ENCODE results near the gene MCTP2. TPM values are rescaled to one million over a fixed set of nuclear protein-coding genes. Genes with fewer than 3 reads are reported as not detected.
A peak's percentile ranks its signal among the peaks of the same experiment; 100 is the strongest.

The MCTP2 gene
- polyA plus RNA-seq, 4 donors = 4.1 to 11.7 (median 5.6) TPM

- no peaks in the 10 kb centered on the region for H3K27me3 ChIP-seq (ENCODE audit: control insufficient read depth in 3 of 3, insufficient read depth in 3 of 3, low read length in 3 of 3)
- no peak for FAIRE-seq
- WGBS, 3 donors = 57 to 68% (median 58%) methylated on average over 2 of the region's 2 CpGs
- H3K4me1 ChIP-seq (ENCODE audit: control insufficient read depth in 3 of 3, insufficient read depth in 2 of 3, low read depth in 1 of 3, low read length in 2 of 3) = no peaks in the 10 kb centered on the region
- H3K36me3 ChIP-seq (ENCODE audit: control insufficient read depth in 3 of 3, insufficient read depth in 2 of 3, low read depth in 1 of 3, low read length in 3 of 3) = peaks cover 0 to 11% (median 3%) of the 10 kb centered on the region in 3 donors
- no peak overlapping the region for H3K4me3 ChIP-seq (ENCODE audit: low read depth in 1 of 3, low read length in 3 of 3)
- no peaks in the 10 kb centered on the region for H3K9me3 ChIP-seq (ENCODE audit: control insufficient read depth in 2 of 2, insufficient read depth in 1 of 2, low read depth in 1 of 2, low read length in 1 of 2)
- no peak overlapping the region for H3K27ac ChIP-seq (ENCODE audit: low read depth in 1 of 3, low read length in 2 of 3)
- no peak for DNase-seq
Observed at GRCh38 chr15:94348084-94348483, 116.7 kb downstream of the MCTP2 start.

- 97 to 100% (median 97%) methylated on average over 1 of the region's 1 CpG for WGBS, 3 donors
- Histone ChIP-seq H3K36me3 (ENCODE audit: control insufficient read depth in 3 of 3, insufficient read depth in 2 of 3, low read depth in 1 of 3, low read length in 3 of 3) (peaks cover 0 to 9% (median 3%) of the 10 kb centered on the region in 3 donors), H3K27ac (ENCODE audit: low read depth in 1 of 3, low read length in 2 of 3) (no peak overlapping the region), H3K9me3 (ENCODE audit: control insufficient read depth in 2 of 2, insufficient read depth in 1 of 2, low read depth in 1 of 2, low read length in 1 of 2) (no peaks in the 10 kb centered on the region), H3K27me3 (ENCODE audit: control insufficient read depth in 3 of 3, insufficient read depth in 3 of 3, low read length in 3 of 3) (no peaks in the 10 kb centered on the region), H3K4me1 (ENCODE audit: control insufficient read depth in 3 of 3, insufficient read depth in 2 of 3, low read depth in 1 of 3, low read length in 2 of 3) (no peaks in the 10 kb centered on the region), H3K4me3 (ENCODE audit: low read depth in 1 of 3, low read length in 3 of 3) (no peak overlapping the region)
- FAIRE-seq = no peak
- no peak for DNase-seq
Observed at GRCh38 chr15:94351031-94351535, 119.7 kb downstream of the MCTP2 start.

- Histone ChIP-seq H3K4me3 (ENCODE audit: low read depth in 1 of 3, low read length in 3 of 3) (no peak overlapping the region), H3K4me1 (ENCODE audit: control insufficient read depth in 3 of 3, insufficient read depth in 2 of 3, low read depth in 1 of 3, low read length in 2 of 3) (no peaks in the 10 kb centered on the region), H3K36me3 (ENCODE audit: control insufficient read depth in 3 of 3, insufficient read depth in 2 of 3, low read depth in 1 of 3, low read length in 3 of 3) (peaks cover 0 to 9% (median 3%) of the 10 kb centered on the region in 3 donors), H3K9me3 (ENCODE audit: control insufficient read depth in 2 of 2, insufficient read depth in 1 of 2, low read depth in 1 of 2, low read length in 1 of 2) (no peaks in the 10 kb centered on the region), H3K27me3 (ENCODE audit: control insufficient read depth in 3 of 3, insufficient read depth in 3 of 3, low read length in 3 of 3) (no peaks in the 10 kb centered on the region), H3K27ac (ENCODE audit: low read depth in 1 of 3, low read length in 2 of 3) (no peak overlapping the region)
- no peak for FAIRE-seq
- WGBS, 3 donors = 77 to 87% (median 81%) methylated on average over 11 of the region's 11 CpGs
- peak; percentile 5 to 7 for DNase-seq
Observed at GRCh38 chr15:94352636-94353487, 121.5 kb downstream of the MCTP2 start.

- Histone ChIP-seq H3K27me3 (ENCODE audit: control insufficient read depth in 3 of 3, insufficient read depth in 3 of 3, low read length in 3 of 3) (no peaks in the 10 kb centered on the region), H3K36me3 (ENCODE audit: control insufficient read depth in 3 of 3, insufficient read depth in 2 of 3, low read depth in 1 of 3, low read length in 3 of 3) (peaks cover 0 to 7% (median 4%) of the 10 kb centered on the region in 3 donors), H3K9me3 (ENCODE audit: control insufficient read depth in 2 of 2, insufficient read depth in 1 of 2, low read depth in 1 of 2, low read length in 1 of 2) (no peaks in the 10 kb centered on the region), H3K4me1 (ENCODE audit: control insufficient read depth in 3 of 3, insufficient read depth in 2 of 3, low read depth in 1 of 3, low read length in 2 of 3) (no peaks in the 10 kb centered on the region), H3K27ac (ENCODE audit: low read depth in 1 of 3, low read length in 2 of 3) (no peak overlapping the region), H3K4me3 (ENCODE audit: low read depth in 1 of 3, low read length in 3 of 3) (no peak overlapping the region)
- 78 to 97% (median 91%) methylated on average over 3 of the region's 3 CpGs for WGBS, 3 donors
- FAIRE-seq (no peak), DNase-seq (no peak)
Observed at GRCh38 chr15:94353488-94353820, 122.1 kb downstream of the MCTP2 start.

GRCh38 chr15:94354655-94355054 is 123.3 kb downstream of the MCTP2 start:
- Histone ChIP-seq H3K27me3 (ENCODE audit: control insufficient read depth in 3 of 3, insufficient read depth in 3 of 3, low read length in 3 of 3) (no peaks in the 10 kb centered on the region), H3K4me1 (ENCODE audit: control insufficient read depth in 3 of 3, insufficient read depth in 2 of 3, low read depth in 1 of 3, low read length in 2 of 3) (no peaks in the 10 kb centered on the region), H3K27ac (ENCODE audit: low read depth in 1 of 3, low read length in 2 of 3) (no peak overlapping the region), H3K9me3 (ENCODE audit: control insufficient read depth in 2 of 2, insufficient read depth in 1 of 2, low read depth in 1 of 2, low read length in 1 of 2) (no peaks in the 10 kb centered on the region), H3K4me3 (ENCODE audit: low read depth in 1 of 3, low read length in 3 of 3) (no peak overlapping the region), H3K36me3 (ENCODE audit: control insufficient read depth in 3 of 3, insufficient read depth in 2 of 3, low read depth in 1 of 3, low read length in 3 of 3) (peaks cover 0 to 8% (median 7%) of the 10 kb centered on the region in 3 donors)
- 96 to 99% (median 98%) methylated on average over 9 of the region's 9 CpGs for WGBS, 3 donors
- no peak for DNase-seq
- no peak for FAIRE-seq

GRCh38 chr15:94359716-94360115 is 128.4 kb downstream of the MCTP2 start:
- Histone ChIP-seq H3K4me1 (ENCODE audit: control insufficient read depth in 3 of 3, insufficient read depth in 2 of 3, low read depth in 1 of 3, low read length in 2 of 3) (no peaks in the 10 kb centered on the region), H3K9me3 (ENCODE audit: control insufficient read depth in 2 of 2, insufficient read depth in 1 of 2, low read depth in 1 of 2, low read length in 1 of 2) (no peaks in the 10 kb centered on the region), H3K36me3 (ENCODE audit: control insufficient read depth in 3 of 3, insufficient read depth in 2 of 3, low read depth in 1 of 3, low read length in 3 of 3) (peaks cover 0 to 8% (median 4%) of the 10 kb centered on the region in 3 donors), H3K27ac (ENCODE audit: low read depth in 1 of 3, low read length in 2 of 3) (no peak overlapping the region), H3K27me3 (ENCODE audit: control insufficient read depth in 3 of 3, insufficient read depth in 3 of 3, low read length in 3 of 3) (no peaks in the 10 kb centered on the region), H3K4me3 (ENCODE audit: low read depth in 1 of 3, low read length in 3 of 3) (no peak overlapping the region)
- FAIRE-seq = no peak
- no peak for DNase-seq
- 95 to 97% (median 97%) methylated on average over 3 of the region's 3 CpGs for WGBS, 3 donors

- Histone ChIP-seq H3K27me3 (ENCODE audit: control insufficient read depth in 3 of 3, insufficient read depth in 3 of 3, low read length in 3 of 3) (no peaks in the 10 kb centered on the region), H3K4me3 (ENCODE audit: low read depth in 1 of 3, low read length in 3 of 3) (no peak overlapping the region), H3K36me3 (ENCODE audit: control insufficient read depth in 3 of 3, insufficient read depth in 2 of 3, low read depth in 1 of 3, low read length in 3 of 3) (peaks cover 0 to 8% (median 4%) of the 10 kb centered on the region in 3 donors), H3K4me1 (ENCODE audit: control insufficient read depth in 3 of 3, insufficient read depth in 2 of 3, low read depth in 1 of 3, low read length in 2 of 3) (no peaks in the 10 kb centered on the region), H3K9me3 (ENCODE audit: control insufficient read depth in 2 of 2, insufficient read depth in 1 of 2, low read depth in 1 of 2, low read length in 1 of 2) (no peaks in the 10 kb centered on the region), H3K27ac (ENCODE audit: low read depth in 1 of 3, low read length in 2 of 3) (no peak overlapping the region)
- FAIRE-seq (no peak), DNase-seq (no peak)
- 87 to 91% (median 90%) methylated on average over 7 of the region's 7 CpGs for WGBS, 3 donors
Observed at GRCh38 chr15:94360251-94360685, 128.9 kb downstream of the MCTP2 start.

GRCh38 chr15:94362385-94363092 is 131.2 kb downstream of the MCTP2 start:
- Histone ChIP-seq H3K36me3 (ENCODE audit: control insufficient read depth in 3 of 3, insufficient read depth in 2 of 3, low read depth in 1 of 3, low read length in 3 of 3) (peaks cover 2 to 10% (median 6%) of the 10 kb centered on the region in 3 donors), H3K27ac (ENCODE audit: low read depth in 1 of 3, low read length in 2 of 3) (no peak overlapping the region), H3K4me1 (ENCODE audit: control insufficient read depth in 3 of 3, insufficient read depth in 2 of 3, low read depth in 1 of 3, low read length in 2 of 3) (no peaks in the 10 kb centered on the region), H3K9me3 (ENCODE audit: control insufficient read depth in 2 of 2, insufficient read depth in 1 of 2, low read depth in 1 of 2, low read length in 1 of 2) (no peaks in the 10 kb centered on the region), H3K4me3 (ENCODE audit: low read depth in 1 of 3, low read length in 3 of 3) (no peak overlapping the region), H3K27me3 (ENCODE audit: control insufficient read depth in 3 of 3, insufficient read depth in 3 of 3, low read length in 3 of 3) (no peaks in the 10 kb centered on the region)
- DNase-seq = no peak
- FAIRE-seq = no peak
- WGBS, 3 donors = 69 to 89% (median 86%) methylated on average over 4 of the region's 4 CpGs

Measured in small intestine (tissue), 7 donors.